T-helper 1 cell treated with Interleukin-12 subunit alpha and Interleukin-12 subunit beta and Interleukin-4 antibody, amounts not matched to agents 30 μg/mL and 1 μg/mL, for 36 hours (primary cell): ENCODE measurements around the gene CYP1B1.

Source experiments
- H3K27ac Mint-ChIP-seq: one replicate; pipeline ENCODE4 v1.8.0; 2021; ENCODE audit warnings: mild to moderate bottlenecking, mixed read lengths
- H3K27me3 Mint-ChIP-seq: one replicate; pipeline ENCODE4 v1.8.0; 2021; ENCODE audit warnings: low read depth, mixed read lengths
- H3K36me3 Mint-ChIP-seq: one replicate; pipeline ENCODE4 v1.8.0; 2021; ENCODE audit warnings: low read depth, mixed read lengths
- H3K4me1 Mint-ChIP-seq: one replicate; pipeline ENCODE4 v1.8.0; 2021; ENCODE audit warnings: low read depth, mixed read lengths
- H3K4me3 Mint-ChIP-seq: one replicate; pipeline ENCODE4 v1.8.0; 2021; ENCODE audit warnings: mild to moderate bottlenecking, moderate library complexity, mixed read lengths
- H3K9me3 Mint-ChIP-seq: one replicate; pipeline ENCODE4 v1.8.0; 2021; ENCODE audit warnings: mixed read lengths

CYP1B1 gene

GRCh38 chr2:38107738-38108410, 31.9 kb upstream of the CYP1B1 start:
- peaks cover 4% of the 10 kb centered on the region for H3K36me3 Mint-ChIP-seq
- no peak overlapping the region for H3K27ac Mint-ChIP-seq
- peaks cover 19% of the 10 kb centered on the region for H3K9me3 Mint-ChIP-seq
- H3K4me1 Mint-ChIP-seq: peaks cover 21% of the 10 kb centered on the region
- peaks cover 11% of the 10 kb centered on the region for H3K27me3 Mint-ChIP-seq
- H3K4me3 Mint-ChIP-seq: no peak overlapping the region

GRCh38 chr2:38106405-38107094, 30.6 kb upstream of the CYP1B1 start:
- peaks cover 10% of the 10 kb centered on the region for H3K27me3 Mint-ChIP-seq
- peaks cover 4% of the 10 kb centered on the region for H3K36me3 Mint-ChIP-seq
- peak overlapping the region; percentile 54 for H3K4me3 Mint-ChIP-seq
- peak overlapping the region; percentile 43 for H3K27ac Mint-ChIP-seq
- H3K9me3 Mint-ChIP-seq: peaks cover 19% of the 10 kb centered on the region
- H3K4me1 Mint-ChIP-seq: peaks cover 19% of the 10 kb centered on the region

GRCh38 chr2:38105922-38106321, 30.0 kb upstream of the CYP1B1 start:
- peaks cover 12% of the 10 kb centered on the region for H3K27me3 Mint-ChIP-seq
- peaks cover 13% of the 10 kb centered on the region for H3K9me3 Mint-ChIP-seq
- no peak overlapping the region for H3K4me3 Mint-ChIP-seq
- no peak overlapping the region for H3K27ac Mint-ChIP-seq
- peaks cover 5% of the 10 kb centered on the region for H3K36me3 Mint-ChIP-seq
- peaks cover 20% of the 10 kb centered on the region for H3K4me1 Mint-ChIP-seq

GRCh38 chr2:38104598-38104997, 28.6 kb upstream of the CYP1B1 start:
- Mint-ChIP-seq H3K4me3 (no peak overlapping the region), H3K4me1 (peaks cover 28% of the 10 kb centered on the region), H3K27ac (no peak overlapping the region), H3K36me3 (peaks cover 12% of the 10 kb centered on the region), H3K9me3 (peaks cover 10% of the 10 kb centered on the region), H3K27me3 (peaks cover 26% of the 10 kb centered on the region)

GRCh38 chr2:38100328-38100727, 24.4 kb upstream of the CYP1B1 start:
- Mint-ChIP-seq H3K4me3 (no peak overlapping the region), H3K4me1 (peaks cover 39% of the 10 kb centered on the region), H3K27ac (no peak overlapping the region), H3K27me3 (peaks cover 51% of the 10 kb centered on the region), H3K36me3 (peaks cover 10% of the 10 kb centered on the region), H3K9me3 (peaks cover 10% of the 10 kb centered on the region)

- peaks cover 38% of the 10 kb centered on the region for H3K4me1 Mint-ChIP-seq
- H3K4me3 Mint-ChIP-seq: peak overlapping the region; percentile 37
- no peak overlapping the region for H3K27ac Mint-ChIP-seq
- H3K27me3 Mint-ChIP-seq: peaks cover 53% of the 10 kb centered on the region
- H3K9me3 Mint-ChIP-seq: peaks cover 3% of the 10 kb centered on the region
- peaks cover 10% of the 10 kb centered on the region for H3K36me3 Mint-ChIP-seq
Measured at GRCh38 chr2:38099099-38100028, 23.4 kb upstream of the CYP1B1 start.

- Mint-ChIP-seq H3K9me3 (peaks cover 3% of the 10 kb centered on the region), H3K36me3 (peaks cover 10% of the 10 kb centered on the region), H3K27me3 (peaks cover 53% of the 10 kb centered on the region), H3K4me3 (peak overlapping the region; percentile 37), H3K4me1 (peaks cover 38% of the 10 kb centered on the region), H3K27ac (no peak overlapping the region)
Measured at GRCh38 chr2:38098421-38099098, 22.6 kb upstream of the CYP1B1 start.

- H3K27me3 Mint-ChIP-seq: peaks cover 49% of the 10 kb centered on the region
- no peak overlapping the region for H3K4me3 Mint-ChIP-seq
- H3K36me3 Mint-ChIP-seq: peaks cover 7% of the 10 kb centered on the region
- no peak overlapping the region for H3K27ac Mint-ChIP-seq
- no peaks in the 10 kb centered on the region for H3K9me3 Mint-ChIP-seq
- peaks cover 38% of the 10 kb centered on the region for H3K4me1 Mint-ChIP-seq
Measured at GRCh38 chr2:38097988-38098385, 22.0 kb upstream of the CYP1B1 start.

GRCh38 chr2:38097258-38097987, 21.5 kb upstream of the CYP1B1 start:
- Mint-ChIP-seq H3K9me3 (no peaks in the 10 kb centered on the region), H3K4me1 (peaks cover 41% of the 10 kb centered on the region), H3K4me3 (no peak overlapping the region), H3K27ac (no peak overlapping the region), H3K36me3 (peaks cover 7% of the 10 kb centered on the region), H3K27me3 (peaks cover 43% of the 10 kb centered on the region)

GRCh38 chr2:38095996-38096861, 20.3 kb upstream of the CYP1B1 start:
- H3K4me1 Mint-ChIP-seq: peaks cover 45% of the 10 kb centered on the region
- H3K36me3 Mint-ChIP-seq: peaks cover 7% of the 10 kb centered on the region
- H3K9me3 Mint-ChIP-seq: no peaks in the 10 kb centered on the region
- H3K27ac Mint-ChIP-seq: peak overlapping the region; percentile 13
- peaks cover 43% of the 10 kb centered on the region for H3K27me3 Mint-ChIP-seq
- peak overlapping the region; percentile 5 for H3K4me3 Mint-ChIP-seq

- H3K36me3 Mint-ChIP-seq: peaks cover under 1% of the 10 kb centered on the region
- peaks cover 41% of the 10 kb centered on the region for H3K4me1 Mint-ChIP-seq
- H3K4me3 Mint-ChIP-seq: no peak overlapping the region
- H3K9me3 Mint-ChIP-seq: no peaks in the 10 kb centered on the region
- no peak overlapping the region for H3K27ac Mint-ChIP-seq
- peaks cover 35% of the 10 kb centered on the region for H3K27me3 Mint-ChIP-seq
Measured at GRCh38 chr2:38095079-38095995, 19.4 kb upstream of the CYP1B1 start.

- no peak overlapping the region for H3K27ac Mint-ChIP-seq
- peaks cover 32% of the 10 kb centered on the region for H3K4me1 Mint-ChIP-seq
- peaks cover 18% of the 10 kb centered on the region for H3K27me3 Mint-ChIP-seq
Measured at GRCh38 chr2:38093527-38094165, 17.7 kb upstream of the CYP1B1 start.

More at GRCh38 chr2:38093527-38094165, 17.7 kb upstream of the CYP1B1 start:
- Mint-ChIP-seq H3K36me3 (no peaks in the 10 kb centered on the region), H3K4me3 (no peak overlapping the region), H3K9me3 (no peaks in the 10 kb centered on the region)
